Measurements from ENCODE around the gene FBXO47. TPM values are rescaled to one million over a fixed set of nuclear protein-coding genes. Genes with fewer than 3 reads are reported as not detected.

The FBXO47 gene
- total and polyA plus RNA-seq, 2 donors (not counting 1 experiment from before 2014, with no cell fraction given) = not detected

GRCh38 chr17:38908676-38909181, 58.5 kb downstream of the FBXO47 start:
- 40% methylated on average over 3 of the region's 8 CpGs for WGBS (ENCODE audit: insufficient coverage)
- intact Hi-C loops (cut with micrococcal nuclease) = no loop called here
- Histone ChIP-seq H3K9ac (ENCODE audit: low read length) (no peak overlapping the region), H2AFZ (ENCODE audit: insufficient read depth, low read depth, low read length, poor library complexity, severe bottlenecking) (no peak overlapping the region), H3K9me3 (ENCODE audit: control extremely low read depth in 1 of 3, control insufficient read depth in 2 of 3, insufficient read depth in 1 of 3, low read length in 2 of 3) (no peaks in the 10 kb centered on the region), H3K4me2 (replicated peaks; ENCODE audit: low read depth, low read length, poor library complexity, severe bottlenecking) (no peak overlapping the region), H3K4me1 (ENCODE audit: control insufficient read depth in 2 of 2, insufficient read depth in 2 of 2, low read length in 2 of 2) (peaks cover 13 to 34% of the 10 kb centered on the region in 2 donors), H3K27ac (ENCODE audit: low read length in 2 of 2) (no peak overlapping the region), H3K79me2 (ENCODE audit: control insufficient read depth, insufficient read depth, low read length) (peaks cover 92% of the 10 kb centered on the region), H3K27me3 (replicated peaks in 1 of 4; ENCODE audit: control extremely low read depth in 1 of 4, control insufficient read depth in 3 of 4, insufficient read depth in 4 of 4, low read length in 3 of 4) (no peaks in the 10 kb centered on the region), H4K20me1 (ENCODE audit: control insufficient read depth, insufficient read depth, low read length, poor library complexity, severe bottlenecking) (peaks cover 84% of the 10 kb centered on the region), H3K36me3 (replicated peaks in 1 of 2; ENCODE audit: control extremely low read depth in 1 of 2, control insufficient read depth in 1 of 2, extremely low read depth in 1 of 2, insufficient read depth in 2 of 2, low read length in 1 of 2) (peaks cover 3 to 53% of the 10 kb centered on the region in 2 experiments), H3K4me3 (ENCODE audit: control extremely low read depth in 1 of 5, extremely low read depth in 1 of 5, insufficient read depth in 1 of 5, low read depth in 2 of 5, low read length in 4 of 5) (no peak overlapping the region)
- ATAC-seq (ENCODE audit: low read depth) = no peak
- Mint-ChIP-seq H3K4me3 (no peak overlapping the region), H3K9me3 (ENCODE audit: insufficient read depth) (no peaks in the 10 kb centered on the region), H3K27me3 (no peaks in the 10 kb centered on the region), H3K27ac (peak overlapping the region; percentile 56), H3K4me1 (peaks cover 33% of the 10 kb centered on the region)
- POLR2A ChIA-PET = no interaction called here
- TF ChIP-seq EZH2 (IDR thresholded peaks at IDR 0.05; ENCODE audit: borderline replicate concordance, insufficient read depth, low read depth, low read length, poor library complexity, severe bottlenecking) (no peak), CTCF (IDR thresholded peaks at IDR 0.05) (no peak)
- DNase-seq = no peak
- CTCF ChIA-PET = interaction anchor here (1.7 kb wide), 1 partner anchor 74 kb away, joined by 5 read pairs; no protein-coding TSS in a partner anchor

DNA sequence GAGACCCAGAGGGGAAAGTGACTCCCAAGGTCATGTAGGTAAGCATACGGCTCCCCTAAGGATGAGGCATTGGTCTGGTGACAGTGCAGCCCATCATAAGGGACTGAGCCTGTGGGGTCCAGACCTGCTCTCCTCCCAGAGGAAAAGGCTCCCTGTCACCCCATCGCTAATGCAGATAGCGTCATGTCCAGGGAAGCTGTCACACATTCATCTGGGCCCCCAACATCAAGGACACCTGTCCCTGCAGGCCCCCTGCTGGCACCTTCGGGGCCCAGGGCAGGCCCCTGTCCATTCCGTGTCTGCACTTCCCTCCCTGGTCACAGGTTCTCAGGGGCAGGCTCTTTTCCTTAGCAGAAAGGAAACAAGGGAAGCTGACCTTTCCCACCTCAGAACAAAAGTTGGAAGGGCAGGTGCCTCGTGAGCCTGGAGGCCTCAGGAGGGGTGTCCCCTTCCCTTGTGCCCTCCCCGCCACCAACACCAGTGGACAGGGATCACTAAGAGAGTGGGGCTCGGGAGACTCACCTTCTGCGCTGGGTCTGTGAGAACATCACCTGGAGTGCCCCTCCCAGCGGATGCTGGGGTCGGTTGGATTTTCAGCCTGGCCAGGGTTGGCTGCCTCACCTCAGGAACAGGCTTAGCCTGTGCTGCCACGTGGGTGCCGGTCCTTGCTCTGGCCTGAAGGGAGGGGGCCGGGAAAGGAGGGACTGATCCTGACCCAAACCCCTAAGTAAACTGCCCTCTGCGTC, 59.1 kb downstream of the FBXO47 start:
- no peak for ATAC-seq (ENCODE audit: low read depth)
- DNase-seq = no peak
- WGBS (ENCODE audit: insufficient coverage) = 92% methylated on average over 13 of the region's 15 CpGs
- peaks cover 95% of the 10 kb centered on the region for H3K79me2 ChIP-seq (ENCODE audit: control insufficient read depth, insufficient read depth, low read length)
- ChIA-PET POLR2A (no interaction called here), CTCF (interaction anchor here (1.7 kb wide), 2 partner anchors 13 to 75 kb away, joined by 4 to 5 read pairs; no protein-coding TSS in a partner anchor)
- H3K27me3 Mint-ChIP-seq = no peaks in the 10 kb centered on the region
- no peak overlapping the region for H2AFZ ChIP-seq (ENCODE audit: insufficient read depth, low read depth, low read length, poor library complexity, severe bottlenecking)
- peaks cover 80% of the 10 kb centered on the region for H4K20me1 ChIP-seq (ENCODE audit: control insufficient read depth, insufficient read depth, low read length, poor library complexity, severe bottlenecking)
- intact Hi-C loops (cut with micrococcal nuclease) = no loop called here
- no peak overlapping the region for H3K9ac ChIP-seq (ENCODE audit: low read length)
- TF ChIP-seq CTCF (IDR thresholded peaks at IDR 0.05) (no peak), EZH2 (IDR thresholded peaks at IDR 0.05; ENCODE audit: borderline replicate concordance, insufficient read depth, low read depth, low read length, poor library complexity, severe bottlenecking) (no peak)
- no peaks in the 10 kb centered on the region for H3K9me3 ChIP-seq (ENCODE audit: control extremely low read depth in 1 of 3, control insufficient read depth in 2 of 3, insufficient read depth in 1 of 3, low read length in 2 of 3)
- H3K27ac Mint-ChIP-seq = peak overlapping the region; percentile 56
- no peak overlapping the region for H3K27ac ChIP-seq (ENCODE audit: low read length in 2 of 2)
- peaks cover 13 to 34% of the 10 kb centered on the region in 2 donors for H3K4me1 ChIP-seq (ENCODE audit: control insufficient read depth in 2 of 2, insufficient read depth in 2 of 2, low read length in 2 of 2)
- peaks cover 6 to 55% of the 10 kb centered on the region in 2 experiments for H3K36me3 ChIP-seq (replicated peaks in 1 of 2; ENCODE audit: control extremely low read depth in 1 of 2, control insufficient read depth in 1 of 2, extremely low read depth in 1 of 2, insufficient read depth in 2 of 2, low read length in 1 of 2)
- no peak overlapping the region for H3K4me3 ChIP-seq (ENCODE audit: control extremely low read depth in 1 of 5, extremely low read depth in 1 of 5, insufficient read depth in 1 of 5, low read depth in 2 of 5, low read length in 4 of 5)
- H3K27me3 ChIP-seq (replicated peaks in 1 of 4; ENCODE audit: control extremely low read depth in 1 of 4, control insufficient read depth in 3 of 4, insufficient read depth in 4 of 4, low read length in 3 of 4) = no peaks in the 10 kb centered on the region
- peaks cover 33% of the 10 kb centered on the region for H3K4me1 Mint-ChIP-seq
- no peak overlapping the region for H3K4me3 Mint-ChIP-seq
- H3K4me2 ChIP-seq (replicated peaks; ENCODE audit: low read depth, low read length, poor library complexity, severe bottlenecking) = no peak overlapping the region
- H3K9me3 Mint-ChIP-seq (ENCODE audit: insufficient read depth) = no peaks in the 10 kb centered on the region
